ENCODE results near the gene TMEM273.

Gene TMEM273

DNA sequence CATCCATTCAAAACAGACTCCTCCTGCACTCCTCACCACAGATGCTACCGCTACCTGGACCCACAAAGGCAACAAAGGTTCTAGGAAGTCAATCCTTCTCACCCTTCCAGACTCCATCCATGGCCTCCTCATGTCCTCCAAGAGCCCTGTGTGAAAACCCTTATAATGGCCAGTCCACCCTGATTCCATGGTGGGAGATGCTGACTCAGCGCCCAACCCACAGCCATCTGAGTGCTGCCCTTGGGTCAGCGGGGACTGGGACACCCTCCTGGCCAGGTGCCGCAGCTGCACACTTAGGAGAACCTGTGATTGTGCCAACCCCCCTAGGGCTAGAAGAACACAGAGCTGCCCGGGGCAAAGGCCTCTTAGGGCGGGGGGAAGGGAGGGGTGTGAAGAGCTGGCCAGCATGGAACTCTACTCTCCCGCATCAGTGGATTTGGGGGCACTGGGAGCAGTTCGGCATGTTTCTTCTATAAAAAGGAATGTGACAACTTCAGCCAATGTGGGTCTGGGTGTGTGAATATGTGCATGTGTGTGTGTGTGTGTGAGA lies 25.4 kb downstream of the TMEM273 start:
- DNase-seq (ENCODE audit: low spot score) = no peak

DNA sequence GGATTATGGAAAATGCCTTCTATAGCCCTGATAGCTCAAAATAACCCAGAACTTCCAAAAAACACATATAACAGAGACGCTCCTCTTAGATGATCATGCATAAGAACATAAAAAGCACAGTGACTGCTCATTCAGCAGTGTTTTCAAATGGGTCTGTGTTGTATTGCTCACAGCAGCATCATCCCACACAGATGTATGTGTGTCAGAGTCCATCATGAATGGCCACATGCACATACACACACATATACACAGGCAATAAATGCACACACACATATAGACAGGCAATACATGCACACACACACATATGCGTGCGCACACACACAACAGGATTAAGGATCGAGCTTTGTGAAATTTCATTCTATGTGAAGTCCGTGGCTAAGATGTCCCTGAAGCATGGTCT lies 26.1 kb downstream of the TMEM273 start:
- DNase-seq (ENCODE audit: low spot score) = no peak

- DNase-seq (ENCODE audit: low spot score) = peak; percentile 36
Measured at GRCh38 chr10:49161411-49161997, 26.7 kb downstream of the TMEM273 start.

DNA sequence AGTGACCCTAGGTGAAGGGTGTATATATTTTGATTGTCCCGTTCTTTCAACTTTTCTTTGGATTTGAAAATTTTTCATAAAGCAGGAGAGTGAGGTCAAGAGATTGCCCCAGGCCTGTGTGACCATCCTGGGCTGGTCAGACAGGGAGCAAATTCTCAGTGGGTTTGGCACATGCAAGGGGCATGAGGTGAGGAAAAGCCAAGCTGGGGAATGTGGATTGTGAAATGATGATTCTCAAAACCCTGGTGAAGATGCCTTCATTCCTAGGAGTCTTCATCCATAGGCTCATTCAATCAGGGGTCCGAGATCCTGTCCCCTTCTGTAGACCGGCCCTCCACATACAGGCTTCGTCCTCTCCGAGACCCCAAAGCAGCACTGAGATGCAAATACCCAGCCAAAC lies 27.4 kb downstream of the TMEM273 start:
- DNase-seq (ENCODE audit: low spot score) = no peak

DNA sequence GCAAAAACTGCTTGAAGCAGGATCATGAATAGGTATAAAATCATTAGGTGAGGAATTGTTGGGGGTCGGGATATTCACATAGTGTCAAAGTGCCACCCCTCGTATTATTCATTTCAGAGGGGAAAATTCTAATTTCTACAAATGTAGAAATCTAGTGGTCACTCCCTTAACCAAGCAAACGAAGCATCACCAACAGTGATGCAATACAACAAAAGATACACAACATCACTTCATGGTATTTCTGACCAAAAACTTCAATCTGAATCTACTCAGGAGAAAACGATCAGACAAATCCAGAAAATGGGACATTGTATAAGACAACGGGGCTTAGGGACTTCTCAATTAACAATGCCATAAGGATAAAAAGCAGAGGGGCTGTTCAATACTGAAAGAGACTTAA lies 28.1 kb downstream of the TMEM273 start:
- DNase-seq (ENCODE audit: low spot score) = no peak

DNA sequence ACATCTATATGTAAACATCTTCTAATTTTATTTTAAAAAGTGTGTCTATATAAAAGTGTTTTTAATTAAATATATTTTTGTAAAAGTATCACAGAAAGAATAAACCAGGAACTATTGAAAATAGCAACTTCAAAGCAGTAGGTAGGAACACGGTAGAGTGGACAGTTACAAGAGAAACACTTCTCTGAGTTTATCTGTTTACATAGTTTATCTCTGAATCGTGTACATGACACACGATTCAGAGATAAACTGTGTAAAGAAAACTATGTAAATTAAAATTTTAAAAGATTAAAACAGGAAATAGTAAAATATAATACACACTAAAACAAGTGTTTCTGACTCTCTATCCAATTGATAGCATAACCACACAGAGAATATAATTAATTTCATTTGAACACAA lies 29.3 kb downstream of the TMEM273 start:
- DNase-seq (ENCODE audit: low spot score) = no peak

DNA sequence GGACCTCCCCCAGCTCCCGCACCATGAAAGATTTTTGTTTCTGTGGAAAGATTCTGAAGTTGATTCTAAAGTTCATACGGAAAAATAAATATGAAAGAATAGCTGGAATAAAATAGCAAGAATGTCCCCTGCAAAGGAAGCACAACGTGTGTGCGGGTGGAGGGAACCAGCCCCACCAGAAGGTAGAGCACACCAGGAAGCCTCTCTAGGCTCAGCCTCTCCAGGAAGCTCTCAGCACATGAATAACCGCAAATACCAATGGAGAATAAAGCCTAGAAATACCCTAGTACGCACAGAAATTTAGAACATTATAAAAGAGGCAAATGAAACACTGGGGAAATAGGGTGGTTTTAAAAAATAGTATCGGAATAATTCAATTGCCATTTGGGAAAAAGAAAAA lies 29.8 kb downstream of the TMEM273 start:
- no peak for DNase-seq (ENCODE audit: low spot score)

DNA sequence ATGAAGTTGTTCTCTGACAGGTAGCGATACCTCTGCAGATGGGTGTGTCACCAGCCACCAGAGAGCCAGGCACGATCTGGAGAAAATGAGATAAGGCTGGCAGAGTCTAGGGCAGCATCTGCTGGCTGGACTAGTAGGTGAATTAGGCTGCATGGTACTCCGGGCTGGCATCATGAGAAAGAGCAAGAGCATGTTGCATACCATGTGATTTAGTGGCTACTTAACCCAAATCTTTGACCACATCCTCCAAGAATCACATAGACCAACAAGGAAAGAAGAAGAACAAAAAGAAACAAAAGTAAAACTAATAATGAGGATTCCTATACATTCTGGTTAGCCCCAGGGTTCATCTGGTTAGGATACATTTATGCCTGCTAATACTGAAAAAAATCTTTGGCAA lies 31.0 kb downstream of the TMEM273 start:
- no peak for DNase-seq (ENCODE audit: low spot score)

- DNase-seq (ENCODE audit: low spot score) = no peak
Measured at GRCh38 chr10:49154641-49155040, 33.5 kb downstream of the TMEM273 start.

DNA sequence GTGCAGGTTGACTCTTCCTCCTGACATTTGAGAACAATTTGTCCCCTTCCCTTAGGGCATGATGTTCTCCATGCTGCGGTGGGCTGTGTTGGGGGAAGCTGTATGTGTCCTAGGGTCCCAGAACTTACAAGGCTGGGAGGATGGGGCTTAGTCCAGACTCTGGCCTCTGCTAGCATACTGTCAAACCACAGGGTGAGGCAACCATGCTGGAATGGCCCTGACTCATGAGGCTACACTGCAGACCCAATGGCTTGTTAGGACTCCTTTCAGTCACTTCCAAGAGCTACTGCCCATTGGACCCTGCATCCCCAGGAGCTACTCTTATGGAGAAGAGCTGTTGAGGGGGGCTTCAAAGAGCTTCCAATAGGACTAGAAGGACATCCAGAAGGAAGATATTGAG lies 34.2 kb downstream of the TMEM273 start:
- no peak for DNase-seq (ENCODE audit: low spot score)

DNA sequence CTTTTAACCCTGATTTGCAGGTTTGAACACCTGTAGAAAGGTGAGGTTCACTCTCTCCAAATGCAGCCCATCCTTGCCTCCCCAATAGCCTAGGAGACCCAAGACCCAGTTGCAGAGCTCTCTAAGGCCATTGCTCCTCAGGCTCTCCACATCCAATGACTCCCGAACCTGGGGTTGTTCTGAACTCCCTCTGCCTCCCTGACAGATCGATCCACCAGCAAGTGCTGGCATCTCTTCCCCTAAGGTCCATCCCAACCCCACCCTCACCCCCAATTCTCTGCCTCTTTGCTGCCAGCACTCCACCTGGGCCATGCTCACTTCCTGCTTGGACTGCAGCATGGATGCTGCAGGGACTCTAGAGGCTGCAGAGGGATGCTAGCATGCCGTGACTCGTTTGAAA lies 35.1 kb downstream of the TMEM273 start:
- DNase-seq (ENCODE audit: low spot score) = no peak

GRCh38 chr10:49152663-49153062 lies 35.5 kb downstream of the TMEM273 start:
- DNase-seq (ENCODE audit: low spot score) = no peak

GRCh38 chr10:49152037-49152436 lies 36.2 kb downstream of the TMEM273 start:
- DNase-seq (ENCODE audit: low spot score) = no peak

GRCh38 chr10:49151481-49151880 lies 36.7 kb downstream of the TMEM273 start:
- DNase-seq (ENCODE audit: low spot score) = no peak

DNA sequence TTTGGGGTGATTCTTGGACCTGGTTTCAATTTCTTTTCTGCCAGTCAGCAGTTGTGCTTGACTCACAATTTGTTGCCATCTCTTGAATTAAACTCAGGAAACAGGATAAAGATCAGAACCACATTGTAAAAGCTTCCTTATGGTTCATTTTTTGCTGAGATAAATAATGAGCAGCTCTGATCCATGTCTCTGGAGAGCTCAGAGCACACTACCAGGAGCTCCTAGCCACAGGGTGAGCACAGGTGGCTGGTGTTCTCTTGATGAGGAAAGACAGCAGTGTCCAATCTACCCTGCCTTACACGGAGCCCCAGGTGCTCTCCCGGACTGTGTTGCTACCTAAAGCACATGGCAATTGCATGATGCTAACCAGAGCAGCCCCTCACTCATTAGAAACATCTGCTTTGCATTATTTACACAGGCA lies 37.2 kb downstream of the TMEM273 start:
- no peak for DNase-seq (ENCODE audit: low spot score)

DNA sequence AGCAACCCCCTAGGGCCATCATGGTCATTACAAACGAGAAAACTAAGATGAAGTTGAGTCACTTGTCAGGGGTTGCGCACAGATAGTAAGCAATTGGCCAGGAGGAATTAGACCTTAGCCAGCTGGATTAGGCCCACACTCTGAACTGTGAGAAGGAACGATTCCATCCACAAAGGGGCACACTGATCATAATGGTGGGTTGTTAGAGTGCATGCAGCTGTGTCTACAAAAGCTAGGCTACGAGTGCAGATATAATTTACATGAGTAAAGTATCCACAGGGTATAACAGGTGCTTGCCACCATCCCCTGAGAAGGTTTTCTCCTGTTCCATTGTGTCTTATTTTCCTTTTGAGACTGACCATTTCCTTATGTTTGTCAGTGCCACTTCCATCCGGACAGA lies 37.8 kb downstream of the TMEM273 start:
- no peak for DNase-seq (ENCODE audit: low spot score)

GRCh38 chr10:49149881-49150280 lies 38.3 kb downstream of the TMEM273 start:
- DNase-seq (ENCODE audit: low spot score) = no peak

DNA sequence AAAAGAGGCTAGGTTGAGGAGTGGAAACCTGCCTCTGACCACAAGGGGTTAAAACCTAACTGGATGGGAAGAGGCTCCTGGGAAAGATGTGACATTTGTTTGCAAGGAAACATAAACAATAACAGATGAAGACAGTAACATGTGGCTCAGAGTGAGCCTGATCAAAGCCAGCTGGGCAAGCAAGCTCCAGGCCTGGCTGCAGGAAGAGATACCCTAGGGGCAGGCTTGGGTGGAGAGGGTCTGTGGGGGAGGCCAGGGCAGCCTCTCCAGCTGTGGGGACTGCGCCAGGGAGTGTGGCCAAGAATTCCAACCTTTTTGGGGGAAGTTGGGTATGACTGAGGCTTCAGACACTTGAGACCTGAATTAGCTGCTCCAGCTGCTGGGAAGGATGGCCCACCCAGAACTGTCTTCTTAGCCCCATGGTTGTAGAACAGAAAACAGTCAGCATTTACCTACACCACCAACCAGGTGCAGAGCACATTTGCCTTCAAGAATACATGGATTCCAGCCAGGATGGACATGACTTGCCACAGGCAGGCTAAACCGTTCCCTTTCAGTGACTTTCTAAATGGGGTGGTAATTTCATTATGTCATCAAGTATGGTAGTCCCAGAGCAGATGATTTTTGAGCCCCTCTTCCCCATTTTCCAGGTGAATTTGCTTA lies 44.0 kb downstream of the TMEM273 start:
- no peak for DNase-seq (ENCODE audit: low spot score)

DNA sequence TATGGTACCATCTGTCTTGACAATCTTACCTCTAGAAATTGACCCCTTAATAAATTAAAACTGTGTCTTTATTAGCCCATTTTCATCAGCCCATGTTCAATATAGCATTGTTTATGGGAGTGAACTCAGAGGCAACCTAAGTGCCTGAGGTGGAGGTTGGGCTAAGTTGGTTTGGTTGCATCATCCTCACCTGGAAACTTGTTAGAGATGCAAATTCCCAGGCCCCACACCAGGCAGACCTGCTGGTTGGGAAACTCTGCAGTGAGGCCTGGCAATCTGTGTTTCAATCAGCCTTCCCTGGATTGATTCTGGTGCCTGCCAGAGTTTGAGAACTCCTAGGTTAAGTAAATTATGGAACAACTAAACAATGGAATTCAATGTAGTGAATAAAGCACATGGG lies 44.9 kb downstream of the TMEM273 start:
- DNase-seq (ENCODE audit: low spot score) = no peak

- no peak for DNase-seq (ENCODE audit: low spot score)
Measured at GRCh38 chr10:49141541-49142332, 46.5 kb downstream of the TMEM273 start.

DNA sequence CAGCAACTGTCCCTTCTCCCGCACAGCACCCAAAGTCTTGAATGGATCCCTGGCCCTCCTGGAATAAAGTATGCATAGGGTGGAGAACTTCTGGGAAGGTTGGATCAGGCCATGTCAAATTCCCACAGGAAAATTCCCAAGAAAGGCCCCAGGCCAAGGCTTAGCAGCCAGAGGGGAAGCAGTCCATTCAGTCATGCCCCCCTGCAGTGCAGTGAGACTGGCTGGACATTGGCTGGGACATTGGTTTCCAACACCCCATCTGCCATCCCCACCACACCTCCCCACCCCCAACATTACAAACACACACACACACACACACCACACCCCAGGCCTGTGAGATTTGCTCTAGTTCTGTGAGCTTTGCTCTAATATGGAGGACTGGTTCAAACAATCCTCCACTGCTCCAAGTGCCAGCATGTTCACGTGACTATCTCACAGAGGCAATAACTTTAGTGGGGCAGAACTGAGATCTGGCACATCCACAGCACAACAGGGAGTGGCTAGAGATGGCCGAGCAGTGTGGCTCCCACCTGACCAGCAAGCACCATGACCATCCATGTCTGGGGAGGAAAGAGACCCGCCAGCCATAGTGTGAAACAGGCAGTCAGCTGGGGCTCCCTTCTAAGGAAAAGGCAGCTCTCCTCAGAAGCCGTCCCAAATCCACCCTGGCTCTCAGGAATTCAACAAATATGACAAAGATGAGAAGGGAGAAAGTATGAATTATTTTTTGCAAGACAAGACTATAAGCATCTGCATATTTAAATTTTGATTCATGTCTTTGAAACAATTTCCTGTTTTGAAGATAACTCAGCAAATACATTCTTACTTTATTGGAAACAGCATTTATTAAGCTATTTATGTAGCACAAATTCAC lies 47.6 kb downstream of the TMEM273 start:
- DNase-seq (ENCODE audit: low spot score) = no peak

DNA sequence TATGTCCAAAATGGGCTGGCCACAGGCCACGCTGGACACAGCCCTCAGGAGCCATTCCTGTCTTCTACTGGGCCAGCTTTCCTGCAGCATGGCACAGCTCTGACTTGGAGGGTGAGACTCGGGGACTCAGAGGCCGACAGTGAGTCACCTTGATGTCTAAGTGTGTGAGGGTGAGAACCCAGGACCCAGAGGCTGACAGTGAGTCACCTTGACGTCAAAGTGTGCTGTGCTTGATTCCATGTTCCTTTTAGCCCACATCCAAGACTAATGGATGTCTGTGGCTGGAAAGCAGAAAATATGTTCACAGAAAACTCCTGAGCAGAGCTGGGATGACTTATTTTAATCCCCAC lies 48.4 kb downstream of the TMEM273 start:
- no peak for DNase-seq (ENCODE audit: low spot score)
